SU-DHL-6 (cell line): Measurements from ENCODE around the gene TEX50.

Source experiments
- EZH2phosphoT487 ChIP-seq: fragments of 200-600 bp; sonication (generic), shearing (Covaris generic); conservative IDR thresholded peaks from 2 replicates; pipeline ENCODE4 v1.6.1; 2018; ENCODE audit warnings: mild to moderate bottlenecking, antibody characterized with exemption, low read length, moderate library complexity, mixed read lengths
- TF ChIP-seq, protein P1 (sequence below): fragments of 200-600 bp; sonication (generic); IDR thresholded peaks from one replicate; pipeline ENCODE4 v1.5.1; 2017; ENCODE audit warnings: antibody characterized with exemption, mild to moderate bottlenecking, low read length, moderate library complexity; ENCODE audit not compliant: insufficient read depth, poor library complexity, severe bottlenecking

DNA sequence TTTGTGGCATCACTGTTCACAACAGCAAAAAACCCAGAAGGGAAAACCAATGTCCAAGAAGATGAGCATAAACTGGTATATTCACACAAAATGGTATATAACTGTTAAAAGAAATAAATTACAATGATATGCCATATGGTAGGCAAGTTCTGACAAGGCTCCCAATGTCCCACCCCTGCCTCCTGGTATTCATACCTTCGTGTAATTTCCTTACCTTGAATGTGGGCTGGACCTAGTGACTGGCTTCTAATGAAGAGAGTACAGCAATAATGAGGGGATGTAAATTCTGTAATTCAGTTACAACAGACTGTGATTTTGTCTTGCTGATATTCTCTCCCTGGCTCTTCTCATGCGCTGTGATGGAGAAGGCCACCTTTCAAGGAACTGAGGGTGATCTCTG, 25.2 kb downstream of the TEX50 start:
- TF ChIP-seq, protein P1, sequence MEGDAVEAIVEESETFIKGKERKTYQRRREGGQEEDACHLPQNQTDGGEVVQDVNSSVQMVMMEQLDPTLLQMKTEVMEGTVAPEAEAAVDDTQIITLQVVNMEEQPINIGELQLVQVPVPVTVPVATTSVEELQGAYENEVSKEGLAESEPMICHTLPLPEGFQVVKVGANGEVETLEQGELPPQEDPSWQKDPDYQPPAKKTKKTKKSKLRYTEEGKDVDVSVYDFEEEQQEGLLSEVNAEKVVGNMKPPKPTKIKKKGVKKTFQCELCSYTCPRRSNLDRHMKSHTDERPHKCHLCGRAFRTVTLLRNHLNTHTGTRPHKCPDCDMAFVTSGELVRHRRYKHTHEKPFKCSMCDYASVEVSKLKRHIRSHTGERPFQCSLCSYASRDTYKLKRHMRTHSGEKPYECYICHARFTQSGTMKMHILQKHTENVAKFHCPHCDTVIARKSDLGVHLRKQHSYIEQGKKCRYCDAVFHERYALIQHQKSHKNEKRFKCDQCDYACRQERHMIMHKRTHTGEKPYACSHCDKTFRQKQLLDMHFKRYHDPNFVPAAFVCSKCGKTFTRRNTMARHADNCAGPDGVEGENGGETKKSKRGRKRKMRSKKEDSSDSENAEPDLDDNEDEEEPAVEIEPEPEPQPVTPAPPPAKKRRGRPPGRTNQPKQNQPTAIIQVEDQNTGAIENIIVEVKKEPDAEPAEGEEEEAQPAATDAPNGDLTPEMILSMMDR: no peak
- no peak for TF ChIP-seq EZH2phosphoT487
